K562 (cell line): ENCODE results near the gene LDB2. TPM values are rescaled to one million over a fixed set of nuclear protein-coding genes. Genes with fewer than 3 reads are reported as not detected.

Experiments
- ATAC-seq: fragments of 200-7000 bp; cut with Tn5 transposase; 3 replicates; pipeline ENCODE4 v1.9.1; 2020; ENCODE audit warnings: moderate library complexity
- BruUV-seq: library from RNA; stranded (reverse); fragments of 400-500 nt; replicated peaks from 2 replicates; lab custom pipeline; 2021; lab: Mats Ljungman, UMichigan
- CTCF ChIA-PET: fragments of 300-600 bp; formaldehyde crosslinking; extraction: SDS; loops from one replicate; lab custom pipeline; 2021; ENCODE audit warnings: low intra/inter-chr PET ratio; lab: Yijun Ruan, JAX
- POLR2A ChIA-PET: fragments of 300-600, 350-650 bp; sonication (Branson Sonifier 250); formaldehyde crosslinking; extraction: SDS; loops from one replicate; lab custom pipeline; 2021; ENCODE audit warnings: antibody characterized with exemption, inconsistent platforms; lab: Yijun Ruan, JAX
- DNase-seq, 4 experiments: peaks; one replicate each; pipeline versions ENCODE4 v3.0.0 to v3.0.0-alpha.2; 2011 to 2018; ENCODE audit warnings: low spot score in 3 of 4, mixed read lengths in 3 of 4; ENCODE audit errors: extremely low read depth in 1 of 4
- FAIRE-seq: peaks from 2 replicates; lab custom pipeline; 2011; peaks lifted over from hg19 to GRCh38; lab: Jason Lieb, UNC
- H2AFZ ChIP-seq: 2 replicates; pipeline ENCODE4 v1.6.0; 2011; ENCODE audit warnings: low read depth, low read length, control low read depth, inconsistent platforms
- H3K27ac ChIP-seq: fragments of 200-600 bp; 3 replicates; pipeline ENCODE4 v1.8.0; 2011; ENCODE audit warnings: low read depth, mild to moderate bottlenecking, control low read depth, inconsistent platforms, low read length, moderate library complexity, mixed read lengths; ENCODE audit errors: extremely low read depth
- H3K27me3 ChIP-seq, 2 experiments: fragments of 300-600 bp in 1 of 2; 2 replicates in 1 of 2; 3 replicates in 1 of 2; pipeline versions ENCODE4 v1.6.0 to v1.8.0; 2011; ENCODE audit warnings: inconsistent platforms in 2 of 2, low read length in 2 of 2, mild to moderate bottlenecking in 1 of 2, mixed read lengths in 1 of 2, moderate library complexity in 1 of 2; ENCODE audit not compliant: control insufficient read depth in 2 of 2, insufficient read depth in 2 of 2
- H3K36me3 ChIP-seq: fragments of 300-600 bp; 3 replicates; pipeline ENCODE4 v1.8.0; 2011; ENCODE audit warnings: mild to moderate bottlenecking, low read length, inconsistent platforms; ENCODE audit not compliant: control insufficient read depth, insufficient read depth
- H3K4me1 ChIP-seq, 2 experiments: fragments of 200-600 bp in 1 of 2; replicated peaks in 1 of 2; 2 replicates in 1 of 2; 3 replicates in 1 of 2; pipeline versions ENCODE4 v1.5.1 to v1.8.0; 2011; ENCODE audit warnings: inconsistent platforms in 2 of 2, low read length in 2 of 2, mild to moderate bottlenecking in 1 of 2, mixed read lengths in 1 of 2, moderate library complexity in 1 of 2; ENCODE audit not compliant: control insufficient read depth in 2 of 2, insufficient read depth in 2 of 2
- H3K4me2 ChIP-seq: 2 replicates; pipeline ENCODE4 v1.6.1; 2011; ENCODE audit warnings: low read length, control low read depth, inconsistent platforms, mixed read lengths; ENCODE audit not compliant: insufficient read depth
- H3K4me3 ChIP-seq: fragments of 200-600 bp; sonication (generic), shearing (Covaris generic); 2 replicates; pipeline ENCODE4 v1.5.1; 2016; ENCODE audit warnings: control low read depth, inconsistent platforms
- H3K79me2 ChIP-seq: fragments of 200-600 bp; 3 replicates; pipeline ENCODE4 v1.8.0; 2011; ENCODE audit warnings: low read length, inconsistent platforms; ENCODE audit not compliant: control insufficient read depth, insufficient read depth
- H3K9ac ChIP-seq, 2 experiments: 2 replicates each; pipeline versions ENCODE4 v1.6.0 to v1.6.1; 2011; ENCODE audit warnings: low read depth in 2 of 2, low read length in 2 of 2, control low read depth in 1 of 2, inconsistent platforms in 1 of 2, mild to moderate bottlenecking in 1 of 2, mixed read lengths in 1 of 2; ENCODE audit not compliant: insufficient read depth in 1 of 2
- H3K9me1 ChIP-seq: one replicate; pipeline ENCODE4 v1.6.0; 2011; ENCODE audit warnings: inconsistent platforms, mild to moderate bottlenecking, low read length, moderate library complexity; ENCODE audit not compliant: control insufficient read depth, insufficient read depth
- H3K9me3 ChIP-seq: replicated peaks from 2 replicates; pipeline ENCODE4 v1.5.1; 2011; ENCODE audit warnings: low read depth, low read length, inconsistent platforms; ENCODE audit not compliant: control insufficient read depth, insufficient read depth
- H4K20me1 ChIP-seq: replicated peaks from 2 replicates; pipeline ENCODE4 v1.6.1; 2011; ENCODE audit warnings: low read length, inconsistent platforms, mixed read lengths; ENCODE audit not compliant: control insufficient read depth, insufficient read depth
- FOXJ2 ChIP-seq: fragments of 200-800 bp; sonication (Bioruptor generic); IDR thresholded peaks from 2 replicates; pipeline ENCODE4 v1.6.1; 2016; ENCODE audit warnings: missing genetic modification characterization, missing compliant biosample characterization
- FOXJ3 ChIP-seq: sonication (generic); formaldehyde crosslinking; IDR thresholded peaks from 2 replicates; pipeline ENCODE4 v1.4.0; 2020; ENCODE audit warnings: mild to moderate bottlenecking, missing genetic modification reagents
- NCOA1 ChIP-seq: fragments of 450-650 bp; IDR thresholded peaks from 2 replicates; pipeline ENCODE4 v1.6.1; 2016; ENCODE audit warnings: low read depth
- PHTF2 ChIP-seq: fragments of 250-450 bp; sonication (Bioruptor Pico); IDR thresholded peaks from 2 replicates; pipeline ENCODE4 v1.5.0; 2021; ENCODE audit warnings: mild to moderate bottlenecking
- TCF15 ChIP-seq: fragments of 250-450 bp; sonication (Bioruptor Pico); IDR thresholded peaks from 2 replicates; pipeline ENCODE4 v1.8.0; 2022; ENCODE audit warnings: moderate library complexity, mild to moderate bottlenecking, inconsistent platforms
- ZNF239 ChIP-seq: fragments of 250-450 bp; sonication (Bioruptor Pico); IDR thresholded peaks from 2 replicates; pipeline ENCODE4 v1.4.0; 2020; ENCODE audit warnings: mild to moderate bottlenecking
- ZNF280A ChIP-seq: fragments of 450-650 bp; IDR thresholded peaks from 2 replicates; pipeline ENCODE4 v1.6.1; 2018; ENCODE audit warnings: mild to moderate bottlenecking, low read depth; ENCODE audit not compliant: partially characterized antibody
- ZNF551 ChIP-seq: fragments of 250-450 bp; sonication (Bioruptor Pico); IDR thresholded peaks from 2 replicates; pipeline ENCODE4 v1.5.0; 2021; ENCODE audit warnings: mild to moderate bottlenecking, moderate library complexity
- WGBS: fragments of 100-300 bp; shearing (Covaris generic); methylation state at CpG from one replicate; pipeline ENCODE4 v1.1.6; 2016; ENCODE audit warnings: low coverage, mixed read lengths; ENCODE audit not compliant: insufficient coverage; ENCODE audit errors: missing lambda C conversion rate; 5-methylcytosine and 5-hydroxymethylcytosine counted together
- in situ Hi-C: fragments of 300-500 bp; cut with MboI; formaldehyde crosslinking; loops from 4 replicates; pipeline ENCODE4 v1.15.0; 2018; ENCODE audit warnings: inconsistent platforms, mixed read lengths
- intact Hi-C: fragments of 100-400 bp; cut with micrococcal nuclease; formaldehyde crosslinking; loops from 2 replicates; pipeline ENCODE4 v1.14.2; 2022
- polyA plus RNA-seq, 8 experiments: library from polyadenylated mRNA; depleted of rRNA in 4 of 8; stranded (reverse) in 5 of 8; unstranded in 3 of 8; fragments of >200 nt; fragmentation: Nextera tagmentation in 2 of 8; fragmentation: Illumina TruSeq in 1 of 8; extraction: Ambion mirVana in 2 of 8; extraction: Trizol in 1 of 8; gene quantifications; 2 replicates each; pipeline versions ENCODE4 v1.2.1 to v1.2.3, GENCODE V29; 2011 to 2014; ENCODE audit warnings: inconsistent platforms in 1 of 8, missing spikeins in 1 of 8
- total RNA-seq, 7 experiments: library from RNA; depleted of rRNA in 6 of 7; stranded (reverse); fragments of >200 nt in 6 of 7; fragmentation: Illumina TruSeq in 2 of 7; extraction: Trizol in 2 of 7; gene quantifications; 2 replicates each; pipeline versions ENCODE4 v1.2.1 to v1.2.3, GENCODE V29; 2011 to 2021; ENCODE audit warnings: low replicate concordance in 1 of 7

LDB2 gene
- total and polyA plus RNA-seq, 9 of the 15 experiments (the other 6 are each of a cell fraction or from before 2014, with no cell fraction given) = 0.10 to 0.20 TPM; not detected in 7

- TF ChIP-seq PHTF2 (CRISPR knock-in tag) = no peak
- 0% methylated on average over 5 of the region's 6 CpGs for WGBS
- Histone ChIP-seq H3K79me2 (no peaks in the 10 kb centered on the region), H4K20me1 (no peaks in the 10 kb centered on the region), H3K9me3 (no peaks in the 10 kb centered on the region), H3K27me3 (no peaks in the 10 kb centered on the region), H3K9me1 (no peaks in the 10 kb centered on the region), H3K4me3 (no peak overlapping the region), H3K36me3 (no peaks in the 10 kb centered on the region), H3K9ac (no peak overlapping the region), H3K4me2 (no peak overlapping the region), H3K4me1 (no peaks in the 10 kb centered on the region), H3K27ac (no peak overlapping the region), H2AFZ (no peak overlapping the region)
- intact Hi-C loops (no loop called here), in situ Hi-C loops (no loop called here)
- POLR2A ChIA-PET = interaction anchor here (0.6 kb wide), 1 partner anchor 16 kb away, joined by 3 read pairs; no protein-coding TSS in a partner anchor
- BruUV-seq = no TSS peak
- CTCF ChIA-PET = no interaction called here
- FAIRE-seq = no peak
- no peak for DNase-seq
- no peak for ATAC-seq
Measured at GRCh38 chr4:16760617-16761363, 137.7 kb downstream of the LDB2 start.

DNA sequence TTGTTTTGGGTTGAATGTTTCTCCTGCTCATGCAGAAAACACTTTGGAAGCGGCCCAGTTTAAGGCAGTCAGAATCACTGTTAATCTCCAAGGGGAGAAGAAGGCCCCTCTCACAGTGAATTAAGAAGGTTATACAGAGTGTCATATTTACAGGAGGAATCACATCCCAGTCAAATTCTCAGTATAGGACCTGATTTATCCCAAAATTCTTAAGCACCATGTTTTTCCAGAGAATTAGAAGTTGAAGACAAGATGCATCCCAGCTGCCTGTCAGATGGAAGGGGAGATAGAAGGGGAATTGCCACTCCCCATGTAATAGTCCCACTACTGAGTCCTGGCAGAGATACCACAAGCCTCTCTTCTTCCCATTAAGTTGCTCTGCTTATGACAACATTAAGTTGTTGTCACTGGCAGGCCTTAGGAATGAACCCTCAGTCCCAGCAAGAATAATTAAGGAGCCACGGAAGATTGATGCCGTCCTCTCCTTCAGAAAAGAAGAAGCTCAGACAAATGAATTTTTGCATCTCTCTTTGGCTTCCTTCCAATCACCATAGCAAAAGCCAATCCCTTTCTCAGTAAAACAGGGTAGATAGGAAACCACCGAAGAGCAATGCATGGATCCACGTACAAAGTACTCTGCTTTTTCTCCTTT lies 138.4 kb downstream of the LDB2 start:
- H2AFZ ChIP-seq = no peak overlapping the region
- no peak for TF ChIP-seq ZNF551 (CRISPR knock-in tag)
- no peak for TF ChIP-seq ZNF239 (CRISPR knock-in tag)
- TF ChIP-seq ZNF280A = no peak
- no peak for TF ChIP-seq TCF15 (CRISPR knock-in tag)
- no peak for TF ChIP-seq NCOA1
- TF ChIP-seq FOXJ2 (tag) = no peak
- TF ChIP-seq FOXJ3 (CRISPR knock-in tag) = no peak
- TF ChIP-seq, all 486 proteins: peak for 0
- no peaks in the 10 kb centered on the region for H3K9me3 ChIP-seq
- DNase-seq (no peak), FAIRE-seq (no peak), ATAC-seq (no peak)
- H3K9ac ChIP-seq = no peak overlapping the region
- H3K4me2 ChIP-seq = no peak overlapping the region
- BruUV-seq = no TSS peak
- H4K20me1 ChIP-seq = no peaks in the 10 kb centered on the region
- no peak overlapping the region for H3K4me3 ChIP-seq
- H3K27me3 ChIP-seq = no peaks in the 10 kb centered on the region
- in situ Hi-C loops (no loop called here), intact Hi-C loops (no loop called here)
- H3K4me1 ChIP-seq = no peaks in the 10 kb centered on the region
- ChIA-PET POLR2A (no interaction called here), CTCF (no interaction called here)
- 0% methylated on average over 4 of the region's 5 CpGs for WGBS
- H3K36me3 ChIP-seq = no peaks in the 10 kb centered on the region
- H3K27ac ChIP-seq = no peak overlapping the region
- H3K9me1 ChIP-seq = no peaks in the 10 kb centered on the region
- no peaks in the 10 kb centered on the region for H3K79me2 ChIP-seq
